Left renal cortex interstitium (tissue), 4 donors: ENCODE measurements around the gene EPHB2. TPM values are rescaled to one million over a fixed set of nuclear protein-coding genes. Genes with fewer than 3 reads are reported as not detected.
A peak's percentile ranks its signal among the peaks of the same experiment; 100 is the strongest.

ENCODE experiments used
- DNase-seq, 4 donors: peaks; one replicate each; pipeline ENCODE4 v3.0.0-alpha.2; 2013; ENCODE audit warnings: low read depth in 4 of 4, low spot score in 2 of 4, missing footprints in 1 of 4
- polyA plus RNA-seq, 4 donors: library from polyadenylated mRNA; unstranded; fragments of 120-200 nt; gene quantifications; one replicate each; pipeline ENCODE4 v1.2.1, GENCODE V29; 2013; ENCODE audit not compliant: insufficient read length in 4 of 4

EPHB2 gene
- polyA plus RNA-seq, 4 donors: 9.5 to 15.4 (median 12.6) TPM

DNA sequence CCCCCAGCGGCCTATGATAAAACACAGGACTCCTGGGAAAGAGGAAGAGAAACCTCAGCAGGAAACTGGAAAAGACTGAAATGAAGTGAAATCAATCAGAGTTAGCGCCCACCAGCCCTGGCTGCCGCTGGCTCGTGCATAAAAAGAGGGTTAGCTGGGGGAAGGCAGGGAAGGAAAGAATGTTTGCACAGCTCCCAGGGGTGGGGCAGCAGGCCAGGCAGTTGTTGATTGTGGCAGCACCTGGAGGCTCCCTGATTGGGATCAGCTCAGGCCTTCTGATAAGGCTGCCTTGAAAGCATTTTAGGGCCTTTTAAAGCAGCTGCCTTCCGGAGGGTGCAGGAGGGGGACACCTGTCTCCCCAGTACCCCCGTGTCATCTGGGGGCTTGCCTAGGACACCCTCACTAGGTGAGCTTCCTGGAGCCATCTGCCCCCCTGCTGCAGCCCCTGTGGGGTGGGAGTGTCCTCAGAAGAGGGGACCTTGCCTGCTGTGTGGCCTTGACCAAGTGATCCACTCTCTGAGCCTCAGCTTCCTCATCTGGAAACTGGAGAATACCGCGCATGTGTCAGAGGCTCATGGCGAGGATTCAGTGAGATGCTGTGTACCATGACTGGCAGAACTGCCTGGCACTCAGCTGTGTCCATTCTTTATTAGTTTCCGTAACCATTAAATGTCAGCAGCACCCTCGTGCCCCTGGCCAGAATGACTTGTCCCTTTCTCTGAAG lies 6.6 kb downstream of the EPHB2 start:
- DNase-seq: no peak

DNA sequence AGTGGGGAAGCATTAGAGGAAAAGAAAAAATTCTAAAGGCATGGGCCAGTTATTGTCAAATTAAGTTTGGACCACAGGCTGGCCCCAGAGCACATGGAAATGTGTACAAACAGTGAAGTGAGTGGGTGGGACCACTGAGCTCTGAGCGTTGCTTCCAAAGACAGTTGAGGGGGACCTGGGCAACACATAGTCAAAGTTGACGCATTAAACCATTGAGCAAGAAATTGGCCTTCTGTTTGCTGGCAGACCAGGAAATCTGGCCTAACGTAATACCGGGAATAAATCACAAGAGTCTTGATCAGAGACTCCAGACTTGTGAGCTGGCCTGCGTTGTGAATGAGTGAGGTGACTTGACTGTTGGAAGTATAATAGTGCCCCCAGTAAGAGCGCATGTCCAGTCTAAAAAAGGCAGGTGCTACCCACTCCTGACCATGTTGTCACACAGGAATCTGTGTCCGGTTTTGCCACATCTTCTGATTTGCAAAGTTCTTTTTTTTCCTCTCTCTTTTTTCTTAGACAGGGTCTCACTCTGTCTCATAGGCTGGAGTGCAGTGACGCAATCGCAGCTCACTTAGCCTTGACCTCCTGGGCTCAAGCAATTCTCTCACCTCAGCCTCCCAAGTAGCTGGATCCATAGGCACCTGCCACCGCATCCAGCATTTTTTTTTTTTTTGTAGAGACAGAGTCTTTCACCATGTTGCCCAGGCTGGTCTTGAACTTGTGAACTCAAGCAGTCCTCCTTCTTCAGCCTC lies 10.7 kb downstream of the EPHB2 start:
- DNase-seq: no peak

DNA sequence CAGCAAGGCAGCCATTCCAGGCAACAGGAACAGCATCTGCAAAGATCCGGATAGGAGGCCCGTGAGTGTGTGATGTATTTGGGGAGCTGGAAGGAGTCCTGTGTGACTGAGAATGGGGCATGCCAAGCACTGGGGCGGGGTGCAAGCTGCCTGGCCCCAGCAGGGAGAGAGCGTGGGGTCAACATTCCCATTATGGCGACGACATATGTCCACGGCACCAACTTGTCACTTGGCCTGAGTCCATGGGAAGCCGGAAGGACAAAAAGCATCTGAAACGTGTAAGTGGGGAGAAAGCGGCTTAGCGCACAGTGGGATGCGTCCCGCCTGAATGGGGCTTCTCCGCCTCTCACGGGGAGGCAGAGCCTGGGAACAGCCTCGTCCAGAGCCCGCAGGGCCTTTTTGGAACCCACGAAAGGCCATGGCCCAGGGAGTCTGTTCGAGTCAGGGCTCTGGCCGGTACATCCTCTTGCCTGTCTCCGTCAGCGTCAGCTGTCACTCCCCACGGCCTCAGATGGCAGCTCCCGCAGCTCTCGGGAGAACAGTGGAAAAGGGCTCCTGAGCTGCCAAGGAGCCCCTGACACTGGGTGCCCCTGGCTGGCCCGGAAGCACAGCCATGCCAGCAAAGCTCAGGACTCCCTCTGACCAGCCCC lies 12.4 kb downstream of the EPHB2 start:
- no peak for DNase-seq

DNA sequence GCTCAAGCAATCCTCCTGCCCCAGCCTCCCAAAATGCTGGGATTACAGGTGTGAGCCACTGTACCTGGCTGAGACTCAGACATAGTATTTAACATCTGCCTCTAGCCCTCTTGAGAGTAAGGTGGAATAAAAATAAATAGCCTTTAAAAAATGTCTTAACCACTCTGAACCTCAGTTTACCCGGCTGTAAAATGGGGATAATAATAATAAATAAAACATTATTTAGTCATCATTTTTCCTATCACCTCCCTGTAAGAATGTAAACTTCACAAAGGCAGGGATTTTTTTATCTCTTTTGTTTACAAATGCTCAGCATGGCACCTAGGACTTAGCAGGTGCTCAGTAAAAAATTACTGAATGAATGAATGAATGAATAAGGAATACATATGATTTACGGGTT lies 17.2 kb downstream of the EPHB2 start:
- DNase-seq: no peak

DNA sequence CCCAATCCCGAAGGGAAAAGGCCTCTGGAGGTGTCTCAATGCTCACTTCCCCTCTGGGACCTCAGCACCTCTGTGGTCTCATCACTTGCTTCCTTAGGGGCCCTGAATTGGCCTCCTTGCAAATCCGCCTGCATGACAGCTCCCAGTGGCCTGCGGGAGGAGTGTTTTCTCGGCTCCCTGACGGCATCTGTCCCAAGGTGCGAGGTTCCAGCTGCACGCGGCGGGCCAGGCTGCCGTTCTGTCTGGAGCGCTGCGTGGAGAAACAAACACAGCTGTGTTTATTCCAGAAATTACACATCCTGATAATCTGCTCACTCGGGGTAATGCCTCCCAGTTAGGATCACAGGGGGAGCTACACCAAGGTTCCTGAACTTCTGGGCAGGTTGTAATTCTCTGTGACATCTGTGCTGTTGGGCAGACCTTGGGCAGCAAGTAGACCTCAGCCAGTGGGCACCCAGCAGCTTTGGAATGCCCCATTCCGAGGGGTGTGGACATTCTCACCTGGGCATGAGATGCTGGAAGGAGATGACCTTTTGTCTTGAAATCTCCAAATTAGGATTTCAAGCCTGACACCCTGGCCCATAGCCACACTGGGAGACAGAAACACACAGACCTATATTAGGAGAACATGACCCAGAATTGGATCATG lies 18.2 kb downstream of the EPHB2 start:
- DNase-seq: no peak

DNA sequence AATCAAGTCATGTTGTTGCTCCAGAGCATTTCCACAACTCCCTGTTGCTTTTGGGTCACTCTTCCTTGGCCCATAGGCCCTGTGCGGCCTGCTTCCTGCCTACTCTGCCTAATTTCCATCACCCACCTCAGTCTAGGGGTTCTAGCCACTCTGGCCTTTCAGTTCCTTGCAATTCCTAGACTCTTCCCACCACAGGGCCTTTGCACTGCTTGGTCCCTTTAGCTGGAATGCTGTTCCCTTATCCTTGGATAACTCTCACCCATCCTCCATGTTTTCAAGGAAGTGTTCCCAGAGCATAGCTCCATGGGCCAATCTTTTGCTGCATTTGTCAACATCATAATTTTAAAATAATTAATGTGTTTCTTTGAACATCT lies 18.7 kb downstream of the EPHB2 start:
- DNase-seq: no peak

DNA sequence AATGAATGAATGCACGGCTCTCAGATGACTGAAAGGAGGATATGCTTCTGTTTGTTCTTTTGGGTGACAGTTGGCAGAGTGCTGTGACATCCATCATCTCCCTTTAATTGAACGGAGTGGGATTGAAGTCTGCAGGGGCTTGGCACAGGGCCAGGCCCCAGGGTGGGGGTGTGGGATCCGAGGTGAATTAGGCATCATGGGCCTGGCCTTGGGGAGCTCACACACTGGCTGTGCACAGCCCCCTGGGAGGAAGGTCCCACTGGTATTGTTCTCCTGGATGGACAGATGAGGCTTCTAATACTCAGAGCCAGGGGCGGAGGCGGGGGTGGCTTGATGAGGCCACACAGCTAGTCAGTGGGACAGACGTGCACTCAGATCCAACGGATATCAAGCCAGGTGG lies 19.3 kb downstream of the EPHB2 start:
- DNase-seq: no peak

DNA sequence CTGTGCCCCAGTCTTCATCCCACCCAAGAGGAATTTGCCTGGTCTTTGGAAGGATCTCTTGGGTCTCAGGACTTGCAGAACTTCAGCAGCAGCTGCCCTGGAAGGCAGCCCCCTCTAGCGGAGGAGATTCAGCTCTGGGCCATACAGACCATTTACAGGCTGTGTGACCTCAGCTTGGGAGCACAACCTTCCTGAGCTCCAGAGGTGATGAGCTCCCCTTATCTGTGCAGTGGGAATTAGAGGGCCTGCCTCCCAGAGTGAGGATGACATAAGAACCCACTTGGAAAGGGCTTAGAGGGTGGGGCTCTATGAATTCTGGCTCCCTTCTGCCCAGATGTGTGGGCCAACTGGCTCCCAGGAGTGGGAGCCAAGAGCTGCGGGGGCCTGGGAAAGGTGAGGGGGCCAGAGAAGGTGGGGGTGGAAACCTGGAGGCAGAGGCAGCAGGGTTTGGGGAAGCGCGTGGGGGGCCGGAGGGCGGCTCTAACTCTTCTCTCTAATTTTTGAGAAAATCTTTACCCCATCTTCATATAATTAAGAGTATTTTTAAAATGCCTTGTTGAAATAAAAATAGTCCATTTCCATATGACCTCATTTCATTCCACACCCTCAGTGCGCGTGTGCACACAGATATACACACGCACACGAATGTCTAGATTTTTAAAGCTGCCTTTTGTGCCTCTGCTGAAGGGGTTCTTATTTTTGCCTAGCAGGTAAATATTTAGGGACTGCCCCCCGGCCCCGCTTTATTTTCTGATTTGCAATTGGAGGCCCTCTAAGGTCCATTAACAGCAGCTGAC lies 21.5 kb downstream of the EPHB2 start:
- DNase-seq: no peak

DNA sequence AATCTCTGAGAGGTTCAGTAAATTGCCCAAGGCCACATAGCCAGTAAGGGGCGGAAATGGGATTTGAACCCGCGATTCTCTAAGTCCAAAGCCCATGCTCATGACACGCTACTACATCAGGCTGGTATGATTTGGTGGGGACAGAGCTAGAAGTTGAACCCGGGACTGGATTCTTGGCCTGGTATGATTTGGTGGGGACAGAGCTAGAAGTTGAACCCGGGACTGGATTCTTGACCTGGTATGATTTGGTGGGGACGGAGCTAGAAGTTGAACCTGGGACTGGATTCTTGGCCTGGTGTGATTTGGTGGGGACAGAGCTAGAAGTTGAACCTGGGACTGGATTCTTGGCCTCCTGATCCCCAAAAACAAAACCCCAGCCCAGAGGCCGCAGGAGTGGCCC lies 23.0 kb downstream of the EPHB2 start:
- DNase-seq: no peak

DNA sequence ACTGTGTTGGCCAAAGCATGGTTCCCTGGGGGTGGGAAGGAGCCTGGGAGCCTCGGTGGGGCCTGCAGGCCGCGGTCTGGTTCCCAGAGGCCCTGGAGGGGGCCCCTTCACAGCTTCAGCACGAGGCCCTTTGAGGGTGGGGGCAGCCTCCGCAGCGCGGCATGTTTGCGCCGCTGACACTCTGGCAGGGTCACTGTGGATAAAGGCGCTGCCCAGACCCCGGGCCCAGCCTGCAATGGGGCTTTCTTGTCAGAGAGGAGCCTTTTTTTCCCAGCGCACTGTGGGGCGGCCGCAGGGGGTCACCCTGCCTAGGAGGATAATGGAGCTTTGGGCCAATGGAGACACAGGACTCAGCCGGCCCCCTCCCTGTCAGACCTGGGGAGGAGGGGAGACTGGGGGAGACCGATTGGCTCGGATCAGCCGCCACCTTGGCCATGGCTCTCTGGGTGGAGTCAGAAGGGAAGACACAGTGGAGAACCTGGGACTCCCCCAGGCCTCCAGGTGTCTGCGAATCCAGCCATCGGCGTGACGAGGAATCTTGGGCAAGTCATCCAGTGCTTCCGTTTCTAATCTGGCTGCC lies 26.0 kb downstream of the EPHB2 start:
- DNase-seq: no peak

DNA sequence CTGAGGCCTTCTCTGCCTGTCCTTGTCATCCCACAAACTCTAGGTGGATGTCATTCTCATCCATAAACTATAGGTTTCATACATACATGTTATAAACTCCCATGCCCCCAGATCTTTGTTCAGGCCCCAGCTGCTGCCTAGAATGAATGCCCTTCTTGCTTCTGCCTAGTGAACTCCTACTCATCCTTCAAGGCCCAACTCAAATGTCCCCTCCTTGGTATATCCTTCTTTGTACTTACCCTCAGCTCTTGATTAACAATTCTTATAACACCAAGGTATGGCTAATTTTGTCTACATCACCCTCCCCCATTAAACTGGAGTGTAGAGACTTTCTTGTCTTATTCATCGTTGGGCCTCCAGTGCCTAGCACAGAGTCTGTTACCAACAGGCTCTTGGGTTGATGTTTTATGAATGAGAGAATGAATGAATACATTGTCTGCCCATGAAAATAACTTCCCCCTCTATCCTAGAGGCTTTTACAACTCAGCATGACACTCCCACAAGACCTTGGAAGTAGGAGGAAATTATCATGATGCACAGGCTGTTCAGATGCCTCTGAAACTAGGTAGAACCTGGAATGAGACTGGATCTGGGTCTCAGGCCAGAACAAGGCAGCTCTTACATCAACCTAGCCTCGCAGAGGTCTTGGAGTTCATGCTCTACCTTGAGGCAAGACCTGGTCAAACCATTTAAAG lies 26.9 kb downstream of the EPHB2 start:
- DNase-seq: no peak

DNA sequence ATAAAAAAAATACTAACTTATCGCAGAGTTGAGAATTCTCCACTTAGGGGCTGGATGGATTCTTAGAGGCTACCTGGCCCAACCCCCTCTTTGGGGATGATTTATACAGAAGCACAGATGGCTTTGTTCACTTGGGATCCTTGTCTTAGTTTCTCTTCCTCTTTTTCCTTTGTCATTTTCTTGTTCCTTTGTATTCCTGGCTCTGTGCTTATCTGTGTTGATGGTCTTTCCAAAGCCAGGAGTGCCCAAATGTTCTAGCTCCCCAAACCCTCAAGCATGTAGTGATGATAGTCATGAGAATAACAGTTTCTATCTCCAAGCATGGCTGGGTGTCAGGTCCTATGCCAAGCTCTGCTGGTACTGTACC lies 27.4 kb downstream of the EPHB2 start:
- no peak for DNase-seq

DNA sequence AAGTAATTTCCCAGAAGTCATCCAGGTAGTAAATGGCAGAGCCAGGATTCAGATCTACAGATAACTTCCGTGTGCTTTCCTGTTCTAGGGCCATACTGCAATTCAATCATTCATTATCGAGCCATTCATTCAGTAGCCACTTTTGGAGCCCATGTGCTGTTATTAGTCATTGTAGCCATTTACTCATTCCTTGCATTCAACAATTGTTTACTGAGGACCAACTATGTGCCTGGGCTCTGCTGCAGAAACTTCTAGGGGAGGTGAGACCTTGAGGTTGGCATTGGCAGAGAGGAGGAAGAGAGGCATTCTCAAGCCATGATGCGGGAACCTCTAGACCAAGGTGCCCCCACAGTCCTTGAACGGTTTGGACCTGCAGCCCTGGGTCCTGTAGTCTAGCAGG lies 27.9 kb downstream of the EPHB2 start:
- DNase-seq: no peak

DNA sequence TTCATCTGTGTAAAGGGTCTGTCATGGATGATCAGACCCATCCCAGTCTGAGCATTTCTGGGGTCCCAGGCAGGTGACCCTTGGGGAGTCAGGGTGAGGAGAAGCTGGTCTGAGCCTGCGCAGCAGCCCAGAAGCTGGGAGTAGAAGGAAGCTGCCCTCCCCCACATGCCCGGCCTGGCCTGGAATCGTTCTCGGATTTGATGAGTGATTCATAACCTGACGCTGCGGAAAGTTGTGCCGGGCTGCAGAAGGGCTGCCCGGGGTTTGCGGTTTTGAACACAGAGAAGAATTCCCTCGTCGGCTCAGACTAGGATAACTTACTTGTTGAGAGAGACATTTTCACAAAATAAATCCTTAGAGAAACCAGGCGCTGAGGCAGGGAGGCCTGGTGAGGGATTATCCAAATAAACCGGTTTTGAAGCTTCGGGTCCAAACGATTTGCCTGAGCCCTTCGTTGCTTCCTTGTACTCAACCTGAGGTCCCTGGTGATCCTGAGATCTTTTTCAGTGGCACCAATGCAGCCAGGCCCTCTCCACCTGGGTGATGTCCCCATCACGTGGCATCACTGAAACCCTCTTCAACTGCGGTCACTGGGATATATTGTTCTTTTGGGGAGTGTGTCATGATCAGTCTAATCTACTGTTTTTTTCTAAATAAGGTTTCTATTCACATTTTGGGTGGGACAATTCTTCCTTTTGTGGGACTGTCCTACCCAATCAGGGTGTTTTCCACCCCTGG lies 29.2 kb downstream of the EPHB2 start:
- peak in 3 of 4 donors; percentile 23 to 37 (median 28) for DNase-seq

DNA sequence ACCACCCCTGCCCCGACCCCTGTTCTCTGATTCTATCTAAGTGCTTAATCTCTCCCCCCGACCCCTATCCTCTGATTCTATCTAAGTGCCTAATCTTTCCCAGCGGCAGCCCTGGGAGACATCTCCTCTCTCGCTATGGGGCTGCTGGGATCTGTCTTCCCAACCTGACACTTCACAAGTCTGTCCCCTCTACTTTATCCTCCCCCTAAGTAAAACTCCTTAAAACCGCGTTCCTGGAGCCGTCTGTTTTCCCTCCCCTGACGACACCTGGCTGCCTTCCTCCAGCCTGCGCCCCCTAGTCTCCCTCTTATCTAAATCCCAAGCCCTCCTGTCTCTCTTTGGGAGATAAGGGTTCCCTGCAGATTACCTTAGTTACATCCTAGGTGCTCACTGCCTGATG lies 30.5 kb downstream of the EPHB2 start:
- DNase-seq: no peak

DNA sequence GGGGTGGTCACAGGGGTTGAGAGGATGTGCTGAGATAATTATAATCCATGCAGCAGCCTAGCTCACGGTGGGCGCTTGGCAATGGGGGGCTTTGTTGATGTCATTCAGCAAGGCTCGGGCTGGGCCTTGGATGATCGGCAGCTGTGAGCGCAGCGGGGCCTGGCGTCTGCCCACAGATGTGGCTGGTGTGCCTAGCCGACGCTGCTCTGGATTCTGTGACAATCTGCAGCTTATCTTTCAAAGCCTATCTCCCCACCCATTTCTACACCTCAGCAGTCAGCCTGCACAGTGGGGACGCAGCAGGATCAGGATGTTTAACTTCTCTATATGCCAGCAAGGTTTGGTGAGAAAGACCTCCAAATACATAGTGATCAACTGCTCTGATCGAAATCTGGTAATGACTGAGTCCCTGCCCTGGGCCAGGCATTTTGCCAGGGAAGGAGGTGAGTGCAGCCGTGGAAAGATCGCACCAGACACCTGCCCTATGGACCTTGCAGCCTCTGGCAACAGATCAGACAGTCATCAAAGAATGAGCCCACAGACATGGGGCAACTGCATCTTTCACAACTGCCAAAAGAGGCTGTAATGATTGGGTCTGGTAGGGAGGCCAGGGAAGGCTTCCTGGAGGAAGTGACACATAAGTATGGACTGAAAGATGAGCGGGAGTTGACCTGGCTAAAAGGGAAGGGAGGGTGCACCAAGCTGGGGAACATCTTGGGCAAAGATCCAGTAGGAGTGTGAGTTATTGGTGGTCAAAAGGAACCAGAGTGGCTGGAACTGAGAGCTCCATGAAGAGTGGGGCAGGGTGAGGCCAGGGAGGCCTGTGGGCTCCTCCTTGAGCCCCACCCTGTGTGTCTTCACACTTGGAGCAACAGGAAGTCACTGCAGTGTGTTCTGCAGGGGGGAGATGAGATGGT lies 35.3 kb downstream of the EPHB2 start:
- no peak for DNase-seq

DNA sequence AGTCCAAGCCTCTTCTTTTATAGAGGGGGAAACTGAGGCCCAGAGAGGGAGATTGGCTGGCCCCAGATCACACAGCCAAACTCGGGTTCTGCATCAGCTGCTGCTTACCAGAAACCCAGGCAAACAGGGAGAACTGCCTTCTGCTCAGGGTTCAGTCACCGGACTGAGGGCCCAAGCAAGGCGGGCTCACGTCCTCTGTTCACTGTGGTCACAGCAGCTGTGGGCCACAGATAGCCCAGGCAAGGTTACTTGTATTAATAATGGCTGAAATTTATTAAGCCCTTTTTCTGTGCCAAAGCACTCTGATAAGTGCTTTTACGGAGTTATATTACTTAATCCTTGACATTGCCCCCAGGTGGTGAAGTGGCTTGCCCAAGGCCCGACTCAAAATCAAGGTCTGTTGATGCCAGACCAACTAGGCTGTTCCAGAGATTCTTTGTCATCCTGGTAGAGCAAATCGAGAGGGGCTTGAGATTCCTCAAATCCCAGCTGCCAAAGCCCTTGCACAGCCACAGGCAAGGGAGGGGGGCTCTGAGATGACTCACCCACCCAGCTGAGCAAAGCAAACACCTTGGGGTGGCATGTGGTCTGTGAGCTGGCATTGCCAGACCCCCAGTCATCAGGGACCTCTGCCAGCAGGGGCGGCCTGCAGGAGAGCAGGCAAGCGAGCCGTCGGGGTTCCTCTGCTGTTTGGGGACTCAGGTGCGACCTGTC lies 36.5 kb downstream of the EPHB2 start:
- no peak for DNase-seq
